Fibroblast of pulmonary artery (primary cell): ENCODE results near the gene CSTF1.

Experiments
- DNase-seq: peaks from one replicate; pipeline ENCODE4 v3.0.0-alpha.2; 2010; ENCODE audit warnings: low read depth
- H3K4me3 ChIP-seq: replicated peaks from 2 replicates; pipeline ENCODE4 v1.5.1; 2011; ENCODE audit warnings: low read depth, mild to moderate bottlenecking, control low read depth, low read length, moderate library complexity
- CTCF ChIP-seq: IDR thresholded peaks from 2 replicates; pipeline ENCODE4 v1.5.1; 2011; ENCODE audit warnings: mild to moderate bottlenecking, control low read depth, low read length, inconsistent platforms; ENCODE audit errors: missing control alignments

CSTF1 gene

GRCh38 chr20:56348746-56349145 is 43.7 kb upstream of the CSTF1 start:
- DNase-seq = no peak
- no peak overlapping the region for H3K4me3 ChIP-seq
- no peak for TF ChIP-seq CTCF

- TF ChIP-seq CTCF = no peak
- H3K4me3 ChIP-seq = no peak overlapping the region
- no peak for DNase-seq
Observed at GRCh38 chr20:56350842-56351241, 41.6 kb upstream of the CSTF1 start.

GRCh38 chr20:56352345-56353055 is 39.9 kb upstream of the CSTF1 start:
- no peak for DNase-seq
- H3K4me3 ChIP-seq = no peak overlapping the region
- no peak for TF ChIP-seq CTCF

- no peak overlapping the region for H3K4me3 ChIP-seq
- DNase-seq = no peak
- TF ChIP-seq CTCF = no peak
Observed at GRCh38 chr20:56353356-56353755, 39.1 kb upstream of the CSTF1 start.

- TF ChIP-seq CTCF = no peak
- H3K4me3 ChIP-seq = peak overlapping the region; percentile 42
- DNase-seq = no peak
Observed at GRCh38 chr20:56358070-56358469, 34.4 kb upstream of the CSTF1 start.

- TF ChIP-seq CTCF = no peak
- peak; percentile 88 for DNase-seq
- peak within 1 kb of the TSS; percentile 86 for H3K4me3 ChIP-seq
Observed at GRCh38 chr20:56358600-56359211, 33.7 kb upstream of the CSTF1 start, which contains the start of gene FAM210B. FAM210B (plus strand) TSS chr20:56358974; CDS start chr20:56359006, 32 bp downstream.
